Uterus (tissue), 2 donors: ENCODE results near the gene SPTBN4.
"Not testable (repeated sequence)": the region's sequence is repeated elsewhere in the genome, so short reads cannot be mapped to it uniquely, and the experiment has no call there.

Source experiments
- CTCF ChIP-seq, 4 experiments: fragments of 200-600 bp in 2 of 4; fragments of 450-650 bp in 2 of 4; sonication (generic) in 2 of 4; IDR thresholded peaks; one replicate each; pipeline ENCODE4 v1.5.1; 2016 to 2019; ENCODE audit warnings: antibody characterized with exemption in 4 of 4, mild to moderate bottlenecking in 2 of 4, moderate library complexity in 1 of 4
- POLR2A ChIP-seq, 2 donors: fragments of 450-650 bp; IDR thresholded peaks; one replicate each; pipeline ENCODE4 v1.6.1; 2016; ENCODE audit warnings: antibody characterized with exemption in 2 of 2, mild to moderate bottlenecking in 1 of 2, moderate library complexity in 1 of 2

- not testable (repeated sequence) for TF ChIP-seq CTCF, POLR2A (IDR thresholded peaks at IDR 0.05)
These were observed 36.6 kb upstream of the SPTBN4 start for GRCh38 chr19:40430242-40430641.
